HG03520 (cell line): ENCODE results near the gene UGT3A2.
A peak's percentile ranks its signal among the peaks of the same experiment; 100 is the strongest.

Experiments
- ATAC-seq: cut with Tn5 transposase; IDR thresholded peaks from one replicate; pipeline ENCODE4 v1.9.1; 2021; ENCODE audit warnings: mild to moderate bottlenecking, moderate library complexity; ENCODE audit not compliant: unreplicated experiment

UGT3A2 gene, protein sequence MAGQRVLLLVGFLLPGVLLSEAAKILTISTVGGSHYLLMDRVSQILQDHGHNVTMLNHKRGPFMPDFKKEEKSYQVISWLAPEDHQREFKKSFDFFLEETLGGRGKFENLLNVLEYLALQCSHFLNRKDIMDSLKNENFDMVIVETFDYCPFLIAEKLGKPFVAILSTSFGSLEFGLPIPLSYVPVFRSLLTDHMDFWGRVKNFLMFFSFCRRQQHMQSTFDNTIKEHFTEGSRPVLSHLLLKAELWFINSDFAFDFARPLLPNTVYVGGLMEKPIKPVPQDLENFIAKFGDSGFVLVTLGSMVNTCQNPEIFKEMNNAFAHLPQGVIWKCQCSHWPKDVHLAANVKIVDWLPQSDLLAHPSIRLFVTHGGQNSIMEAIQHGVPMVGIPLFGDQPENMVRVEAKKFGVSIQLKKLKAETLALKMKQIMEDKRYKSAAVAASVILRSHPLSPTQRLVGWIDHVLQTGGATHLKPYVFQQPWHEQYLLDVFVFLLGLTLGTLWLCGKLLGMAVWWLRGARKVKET

DNA sequence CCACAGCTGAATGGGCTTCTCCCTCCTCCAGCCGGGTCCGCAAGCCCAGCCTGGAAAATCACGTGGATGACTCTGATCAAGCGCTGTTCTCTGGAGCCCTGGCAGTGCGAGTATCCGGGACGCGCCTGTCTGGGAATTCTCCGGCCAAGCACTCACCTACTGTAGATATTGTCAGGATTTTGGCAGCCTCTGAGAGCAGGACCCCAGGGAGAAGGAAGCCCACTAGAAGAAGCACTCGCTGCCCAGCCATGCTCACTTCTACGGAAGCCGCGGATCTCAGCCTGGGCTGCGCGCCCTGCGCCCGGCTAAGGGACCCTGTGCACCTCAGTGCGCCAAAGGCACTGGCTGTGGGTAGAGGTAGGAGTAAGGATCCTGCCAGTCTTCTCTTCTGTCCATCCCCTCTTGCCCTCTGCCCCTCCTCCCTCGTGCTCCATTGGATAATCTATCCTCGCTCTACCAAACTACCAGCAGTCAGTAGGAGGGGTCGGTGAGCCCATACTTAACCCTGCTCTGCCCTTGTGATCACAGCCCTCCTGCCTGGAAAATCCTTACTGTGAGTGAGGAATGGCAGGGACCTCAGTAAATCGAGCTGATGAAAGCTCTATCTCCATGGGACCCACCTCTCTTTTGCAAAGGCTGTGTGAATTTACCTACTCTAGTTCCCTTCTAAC, at the start of gene UGT3A2:
Gene UGT3A2, minus strand, starts transcription at position 343 of the 671 bp plus-strand sequence. Its CDS starts 93 bp downstream, at position 250.
- ATAC-seq, result no peak

DNA sequence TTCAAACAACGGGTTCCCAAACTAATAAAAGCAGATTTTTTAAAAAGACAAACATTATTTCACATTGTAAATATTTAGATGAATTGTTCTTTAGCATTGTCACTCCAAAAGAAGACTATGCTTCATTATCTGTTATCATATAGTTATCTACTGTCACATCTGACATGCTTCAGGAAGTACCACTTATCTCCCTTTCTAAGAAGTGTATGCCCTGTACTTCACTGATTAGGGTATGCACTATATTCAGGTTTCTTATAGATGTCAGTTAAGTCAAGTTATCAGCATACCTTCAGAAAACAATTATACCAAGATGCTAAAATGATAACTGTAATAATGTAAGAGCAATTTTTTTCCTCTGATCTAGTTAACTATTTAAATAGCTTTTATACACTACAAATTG, 44.6 kb upstream of the UGT3A2 start:
- no peak for ATAC-seq

DNA sequence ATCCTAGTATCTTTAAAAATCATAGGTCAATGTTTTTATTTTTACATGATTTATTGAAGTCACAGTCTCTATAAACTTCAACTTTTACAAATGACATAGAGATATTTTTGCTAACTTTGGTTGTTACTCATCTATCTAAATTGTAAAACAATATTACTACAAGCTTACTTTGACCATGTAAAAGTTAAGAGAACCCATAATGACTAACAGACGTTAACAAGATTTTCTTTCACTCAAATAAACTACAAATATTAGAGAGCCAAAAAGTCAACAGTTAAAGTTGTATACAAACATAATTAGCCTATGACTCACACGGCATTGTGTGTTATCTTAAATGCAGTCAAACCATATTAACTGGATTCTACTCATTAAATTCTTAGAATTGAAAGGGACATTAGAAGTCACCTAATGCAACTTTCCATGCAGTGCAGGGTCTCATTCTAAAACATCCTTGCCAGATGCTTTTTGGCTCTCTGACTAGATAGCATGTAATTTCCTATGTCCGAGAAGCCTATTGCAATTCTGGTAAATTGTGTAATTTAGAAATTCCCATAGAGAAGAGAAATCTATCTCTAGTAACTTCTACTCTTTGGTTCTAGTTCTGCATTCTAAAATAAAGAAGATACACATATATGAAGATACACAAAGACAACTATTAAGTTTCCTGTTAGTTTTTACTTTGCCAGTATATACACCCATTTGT, 42.2 kb upstream of the UGT3A2 start:
- ATAC-seq, result no peak

DNA sequence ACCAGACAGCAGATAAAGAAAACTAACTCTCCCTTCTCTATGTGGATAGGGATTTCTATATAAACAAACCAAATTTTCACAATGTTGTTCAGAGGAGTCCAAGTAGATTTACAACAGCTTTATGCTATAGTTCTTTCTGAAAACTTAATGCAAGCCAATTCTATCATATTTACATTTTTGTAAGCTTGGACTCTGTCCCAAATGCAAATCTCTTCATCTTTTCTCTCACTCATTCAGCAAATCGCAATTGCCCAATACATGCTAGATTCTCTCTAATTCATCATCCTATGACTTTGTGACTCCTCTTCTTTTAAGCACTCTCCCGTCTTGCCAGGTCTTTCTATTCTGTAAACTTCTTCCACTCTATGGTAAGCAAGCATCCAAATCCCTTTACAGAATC, 39.1 kb upstream of the UGT3A2 start:
- ATAC-seq, result no peak

DNA sequence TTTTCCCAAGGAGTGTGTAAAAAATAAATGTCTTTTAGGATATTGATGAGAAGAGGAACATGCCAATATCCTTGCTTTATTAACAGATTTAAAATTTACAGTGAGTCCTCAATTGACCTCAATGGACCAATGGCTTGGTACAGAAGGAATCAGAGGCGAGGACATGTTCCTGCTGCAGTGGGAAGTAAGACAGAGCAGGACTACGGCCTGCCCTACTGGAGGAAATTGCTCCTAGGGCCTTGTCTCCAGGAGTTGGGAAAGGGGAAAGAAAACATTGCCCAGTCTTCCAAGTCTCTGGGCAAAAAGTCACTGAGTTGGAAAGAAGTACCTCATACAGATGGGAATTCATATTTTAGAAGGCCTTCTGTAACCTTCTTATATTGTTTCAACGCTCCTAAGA, 33.1 kb upstream of the UGT3A2 start:
- no peak for ATAC-seq

DNA sequence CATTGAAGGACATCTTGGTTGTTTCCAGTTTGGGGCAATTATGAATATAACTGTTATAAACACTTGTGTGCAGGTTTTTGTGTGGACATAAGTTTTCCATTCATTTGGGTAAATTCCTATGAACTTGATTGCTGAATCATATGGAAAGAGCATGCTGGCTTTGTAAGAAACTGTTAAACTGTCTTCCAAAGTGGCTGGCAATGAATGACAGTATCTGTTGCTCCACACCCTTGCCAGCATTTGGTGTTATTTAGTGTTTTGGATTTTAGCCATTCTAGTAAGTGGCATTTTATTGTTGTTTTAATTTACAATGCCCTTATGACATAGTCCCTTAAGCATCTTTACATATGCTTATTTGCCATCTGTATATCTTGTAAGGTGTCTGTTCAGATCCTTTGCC, 29.8 kb upstream of the UGT3A2 start:
- ATAC-seq, result no peak

DNA sequence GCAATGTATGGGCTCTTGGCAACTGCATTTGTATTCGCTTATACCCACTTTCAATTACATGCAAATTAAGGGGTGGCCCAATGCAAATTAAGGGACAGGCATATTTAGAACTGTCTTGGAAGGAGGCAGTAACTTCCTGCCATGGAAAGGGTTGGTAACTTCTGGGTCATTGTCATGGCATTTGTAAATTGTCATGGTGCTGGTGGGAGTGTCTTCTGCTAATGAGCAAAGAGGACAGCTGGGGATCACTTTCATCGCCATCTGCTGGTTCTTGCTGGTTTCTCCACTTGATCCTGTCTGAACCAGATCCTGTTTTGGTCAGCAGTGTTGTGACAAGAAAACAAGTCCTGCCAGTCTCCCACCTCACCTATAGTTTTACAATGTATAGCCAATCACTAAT, 23.3 kb upstream of the UGT3A2 start:
- ATAC-seq, result peak; percentile 88

DNA sequence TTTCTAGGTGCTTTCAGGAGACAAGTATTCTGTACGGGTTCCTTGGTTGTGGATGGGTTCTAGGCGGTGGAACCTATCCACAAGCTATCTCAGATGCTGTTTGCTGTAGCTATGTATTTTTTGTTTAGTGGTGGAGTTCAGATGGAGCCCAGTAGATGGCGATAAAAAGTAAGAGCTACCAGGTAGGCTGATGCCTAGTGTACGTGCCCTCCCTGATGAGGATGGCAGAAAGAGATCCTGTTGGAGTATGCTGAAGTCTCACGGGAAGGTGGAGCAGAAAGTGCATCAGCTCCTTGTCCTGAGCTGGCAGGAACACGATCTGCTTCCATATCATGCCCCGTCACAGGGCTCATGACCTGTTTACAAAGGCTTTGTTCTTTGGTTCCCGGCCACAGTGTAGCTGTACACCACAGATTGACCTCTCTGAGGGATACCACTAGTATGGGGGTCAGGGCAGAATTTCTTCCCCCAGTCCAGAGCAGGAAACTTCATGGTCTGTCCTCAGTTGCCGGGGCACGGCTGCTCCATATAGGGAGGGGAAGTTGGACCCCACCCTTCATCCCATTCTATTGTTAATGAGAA, 12.6 kb upstream of the UGT3A2 start:
- ATAC-seq, result peak; percentile 90

DNA sequence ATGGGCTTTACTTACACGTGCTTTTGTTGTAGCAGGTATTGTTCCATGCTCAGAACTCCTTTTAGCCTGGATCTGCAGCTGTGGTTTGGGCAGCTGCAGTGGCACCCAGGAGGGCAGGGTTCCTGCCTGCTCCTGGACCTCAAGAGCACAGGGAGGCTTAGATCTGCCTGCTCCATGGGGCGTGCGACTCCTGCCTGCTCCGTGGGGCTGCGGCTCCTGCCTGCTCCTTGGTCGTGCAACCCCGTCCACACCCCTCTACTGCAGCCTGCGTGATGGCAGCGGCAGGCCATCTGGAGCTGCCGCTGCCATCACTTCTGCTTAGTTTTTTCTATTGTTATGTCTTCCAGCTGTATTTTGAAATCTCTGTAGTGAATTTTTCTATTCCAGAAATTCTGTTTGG, 11.7 kb upstream of the UGT3A2 start:
- ATAC-seq, result no peak

DNA sequence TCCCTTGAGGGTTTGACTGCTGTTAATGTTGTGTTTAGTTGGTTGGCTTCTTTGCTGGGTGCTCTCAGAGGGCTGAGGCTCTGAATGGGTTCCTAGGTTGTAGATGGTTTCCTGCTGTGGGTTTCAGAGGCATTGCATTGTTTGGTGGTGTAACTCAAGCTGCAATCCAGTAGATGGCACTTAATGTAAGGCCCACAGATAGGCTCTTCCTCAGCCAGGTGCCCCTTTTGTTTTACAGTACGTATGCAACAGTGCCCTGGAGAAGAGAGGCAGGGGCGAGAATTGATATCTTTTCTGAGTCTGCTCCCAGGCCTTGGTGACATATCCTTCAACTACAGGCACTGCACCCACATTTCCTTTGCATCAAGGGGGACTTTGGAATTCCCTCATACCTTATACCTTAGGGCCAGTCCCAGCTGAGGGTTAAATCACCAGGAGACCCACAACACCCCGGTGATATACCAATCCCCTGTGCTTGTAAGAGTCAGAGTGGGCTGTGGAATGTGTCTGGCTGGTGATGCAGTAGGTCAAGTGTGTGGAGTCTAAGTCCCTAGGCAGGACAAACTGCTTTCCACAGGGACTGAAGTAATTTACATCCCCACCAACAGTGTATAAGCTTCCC, 7.0 kb upstream of the UGT3A2 start:
- peak; percentile 80 for ATAC-seq

DNA sequence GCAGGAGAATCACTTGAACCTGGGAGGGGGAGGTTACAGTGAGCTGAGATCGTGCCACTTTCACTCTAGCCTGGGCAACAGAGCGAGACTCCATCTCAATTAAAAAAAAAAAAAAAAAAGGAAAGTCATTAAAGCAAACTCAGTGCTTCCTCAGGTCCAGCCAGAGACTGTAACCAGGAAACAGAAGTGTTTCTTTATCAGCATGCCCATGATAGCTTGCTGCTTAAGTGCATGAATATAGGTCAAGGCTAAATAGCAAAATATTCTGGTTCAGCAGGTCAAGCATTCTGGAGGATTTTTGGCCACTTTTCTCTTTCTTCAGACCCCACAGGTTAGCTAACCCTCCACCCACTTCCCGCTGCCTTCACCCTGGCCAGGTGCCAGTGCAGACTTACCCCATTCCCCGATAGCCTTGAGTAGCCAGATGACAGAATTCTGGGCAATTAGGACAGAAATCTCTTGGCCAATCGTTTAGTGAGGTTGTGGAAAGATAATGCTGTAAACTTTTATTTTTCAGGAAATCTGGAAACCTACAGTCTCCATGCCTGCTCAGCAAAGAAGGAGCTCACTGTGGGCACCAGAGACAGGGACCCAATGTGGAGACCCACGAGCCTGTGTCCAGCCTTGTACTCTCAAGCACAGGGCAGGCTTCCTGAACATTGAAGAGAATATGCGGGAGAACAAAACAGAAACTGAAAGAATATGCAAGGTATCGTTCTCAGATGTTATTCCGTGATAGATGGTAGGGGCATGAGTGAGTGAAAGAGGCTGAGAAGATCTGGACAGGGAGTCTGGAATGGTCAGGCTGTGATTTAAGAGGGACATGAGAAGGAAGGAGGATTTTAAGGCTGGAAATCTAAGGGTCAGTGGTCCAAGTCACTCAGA, 4.2 kb upstream of the UGT3A2 start:
- no peak for ATAC-seq

DNA sequence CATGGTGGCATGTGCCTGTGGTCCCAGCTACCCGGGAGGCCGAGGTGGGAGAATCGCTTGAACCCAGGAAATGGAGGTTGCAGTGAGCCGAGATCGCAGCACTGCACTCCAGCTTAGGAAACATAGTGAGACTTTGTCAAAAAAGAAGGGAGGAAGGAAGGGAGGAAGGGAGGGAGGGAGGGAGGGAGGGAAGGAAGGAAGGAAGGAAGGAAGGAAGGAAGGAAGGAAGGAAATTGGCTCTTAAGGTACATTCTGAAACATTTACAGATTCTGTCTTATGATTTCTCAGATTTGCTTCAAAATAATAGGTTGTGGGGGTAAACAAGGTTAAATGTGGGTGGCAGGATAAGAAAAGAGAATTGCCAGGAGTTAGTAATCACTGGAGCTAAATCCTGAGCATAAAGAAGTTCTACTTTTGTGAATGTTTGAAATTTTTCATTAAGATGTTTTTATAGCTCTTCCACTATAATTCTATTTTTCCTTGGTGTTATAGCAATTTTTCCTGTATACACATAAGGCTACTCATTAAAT, 2.1 kb upstream of the UGT3A2 start:
- no peak for ATAC-seq

DNA sequence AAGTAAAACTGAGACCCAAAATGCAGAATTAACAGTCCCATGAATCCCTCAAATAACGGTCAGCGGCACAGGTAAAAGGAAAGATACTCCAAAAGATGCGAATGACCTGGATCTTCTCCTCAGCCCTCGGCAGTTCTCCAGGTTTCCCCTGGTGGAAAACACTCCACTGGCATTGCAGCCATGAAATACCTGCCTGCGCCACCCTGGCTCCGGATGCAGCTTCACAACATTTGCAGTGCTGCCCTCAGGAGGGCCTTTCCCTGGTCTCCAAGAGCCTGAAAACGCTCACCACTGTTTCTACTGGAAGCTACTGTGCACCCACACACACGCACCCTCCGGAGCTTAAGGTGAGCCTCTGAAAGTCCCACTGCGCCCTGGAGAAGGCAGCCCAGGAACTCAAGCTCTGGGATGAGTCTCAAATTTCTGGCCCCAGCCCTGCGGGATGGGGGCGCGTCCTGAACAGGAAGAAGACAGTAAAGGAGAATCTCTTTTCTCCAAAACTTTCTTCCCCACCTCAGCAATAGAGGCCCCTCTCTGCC, 612 bp downstream of the UGT3A2 start:
- ATAC-seq, result no peak

DNA sequence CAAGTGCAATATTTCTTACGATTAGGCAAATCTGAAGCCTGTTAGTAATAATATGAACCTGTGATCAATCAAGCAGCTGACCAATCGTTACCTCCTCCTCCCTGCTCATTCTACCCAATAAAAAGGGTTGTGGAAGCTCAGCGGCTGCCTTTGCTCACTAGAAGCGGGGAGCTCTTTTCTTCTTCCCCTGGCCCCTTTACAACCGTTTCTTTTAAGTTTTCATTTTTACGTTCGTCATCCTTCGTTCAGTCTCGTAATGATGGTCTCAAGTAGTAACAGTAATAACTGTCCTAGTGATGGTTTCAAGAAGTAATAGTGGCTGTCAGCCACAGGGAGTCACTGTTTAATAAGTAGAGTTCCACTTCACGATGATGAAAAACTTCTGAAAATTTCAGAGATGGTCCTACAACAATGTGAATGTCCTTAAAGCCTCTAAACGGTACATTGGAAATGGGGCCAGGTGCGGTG, 6.2 kb downstream of the UGT3A2 start:
- no peak for ATAC-seq

DNA sequence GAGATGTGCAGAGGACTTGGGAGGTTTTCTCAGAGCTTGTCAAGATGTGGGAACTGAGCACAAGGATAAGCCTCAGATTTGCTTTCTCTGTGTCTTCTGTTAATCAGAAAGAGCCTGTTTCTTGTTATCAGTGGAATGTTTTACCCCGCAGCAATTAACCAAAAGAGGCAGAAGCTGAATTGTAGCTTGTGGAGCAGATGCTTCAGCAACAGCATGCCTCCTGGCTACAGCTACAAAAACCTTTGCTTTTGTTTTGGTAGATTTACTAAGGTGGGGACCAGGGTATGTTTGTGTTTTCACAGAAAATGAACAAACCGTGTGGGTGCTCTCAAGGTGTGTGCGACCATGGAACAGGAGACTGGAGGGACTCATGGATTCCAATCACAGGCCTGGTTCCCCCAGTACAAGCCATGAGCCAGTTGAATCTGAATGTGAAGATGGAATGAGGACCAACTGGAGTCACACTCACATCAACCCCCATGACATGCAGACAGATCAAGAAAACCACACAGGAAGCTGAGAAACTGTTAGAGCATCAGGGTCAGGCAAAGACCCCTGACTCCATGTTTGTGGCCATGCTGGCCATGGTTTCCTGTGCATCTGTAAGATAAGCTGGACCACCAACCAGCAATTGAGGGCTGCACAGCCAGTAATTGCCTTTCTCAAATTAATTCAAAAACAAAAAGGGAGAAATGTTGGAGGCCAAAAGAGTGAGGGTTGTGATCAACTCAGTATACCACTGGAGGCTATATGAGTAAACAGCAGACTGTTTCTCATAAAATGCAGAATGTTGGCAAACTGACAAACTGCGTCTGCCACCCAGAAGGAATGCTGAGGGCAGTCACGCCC, 6.9 kb downstream of the UGT3A2 start:
- ATAC-seq, result no peak

DNA sequence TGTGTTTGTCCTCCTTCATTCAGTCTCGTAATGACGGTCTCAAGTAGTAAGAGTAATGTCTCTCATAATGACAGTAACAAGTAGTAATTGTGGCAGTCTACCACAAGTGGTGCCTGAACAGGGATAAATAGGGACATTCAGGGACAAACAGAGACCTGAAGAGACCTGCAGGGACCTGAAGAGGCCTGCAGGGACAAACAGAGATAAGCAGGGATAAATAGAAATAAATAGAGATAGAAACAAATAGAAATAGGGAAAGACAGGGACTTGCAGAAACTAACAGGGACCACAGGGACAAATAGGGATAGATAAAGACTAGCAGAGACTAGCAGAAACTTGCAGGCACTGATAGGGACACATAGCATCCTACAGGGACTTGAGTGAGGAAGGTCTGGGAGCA, 7.9 kb downstream of the UGT3A2 start:
- no peak for ATAC-seq

DNA sequence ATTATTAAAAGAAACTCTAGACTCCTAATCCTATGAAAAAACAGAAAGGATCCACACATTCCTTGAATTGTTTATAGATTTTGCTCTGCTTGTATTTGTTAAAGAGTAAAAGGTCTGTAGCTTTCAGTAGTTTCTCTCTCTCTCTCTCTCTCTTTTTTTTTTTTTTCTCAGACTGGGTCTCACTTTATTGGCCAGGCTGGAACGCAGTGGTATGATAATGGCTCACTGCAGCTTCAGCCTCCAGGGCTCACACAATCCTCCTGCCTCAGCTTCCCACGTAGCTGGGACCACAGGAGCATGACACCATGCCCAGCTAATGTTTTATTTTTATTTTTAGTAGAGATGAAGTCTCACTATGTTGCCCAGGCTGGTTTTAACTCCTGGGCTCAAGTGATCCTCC, 9.3 kb downstream of the UGT3A2 start:
- ATAC-seq, result no peak

DNA sequence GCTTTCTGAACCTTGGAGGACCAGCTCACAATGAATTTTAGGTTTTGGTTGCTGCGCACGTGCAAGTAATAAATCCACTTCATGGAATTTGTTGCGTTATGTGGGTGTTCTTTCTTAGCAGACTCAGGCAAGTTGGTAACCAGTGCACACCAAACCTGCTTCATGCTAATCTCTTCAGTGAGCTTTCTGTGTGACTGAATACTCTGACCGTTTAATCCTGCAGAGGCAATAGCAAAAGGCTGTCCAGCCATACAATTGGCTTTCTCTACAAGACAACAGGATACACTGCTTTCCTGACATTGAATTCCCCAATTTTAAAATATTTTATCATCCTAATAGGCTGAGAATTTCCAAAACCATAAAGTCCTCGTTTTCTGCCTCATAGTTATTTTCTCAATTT, 10.3 kb downstream of the UGT3A2 start:
- no peak for ATAC-seq
